Fibroblast of gingiva (primary cell): ENCODE measurements around the gene ELMO1.

Experiments
- DNase-seq: peaks from one replicate; pipeline ENCODE4 v3.0.0-alpha.2; 2011; ENCODE audit warnings: low read depth

The ELMO1 gene

GRCh38 chr7:37408291-37409228 is 40.1 kb downstream of the ELMO1 start:
- no peak for DNase-seq

GRCh38 chr7:37405603-37406122 is 43.0 kb downstream of the ELMO1 start:
- no peak for DNase-seq

- DNase-seq: no peak
Measured at GRCh38 chr7:37405128-37405527, 43.5 kb downstream of the ELMO1 start.

- no peak for DNase-seq
Measured at GRCh38 chr7:37399876-37400421, 48.7 kb downstream of the ELMO1 start.

- no peak for DNase-seq
Measured at GRCh38 chr7:37398403-37398802, 50.3 kb downstream of the ELMO1 start.

GRCh38 chr7:37395618-37396259 is 52.9 kb downstream of the ELMO1 start:
- DNase-seq: no peak

- no peak for DNase-seq
Measured at GRCh38 chr7:37394158-37394557, 54.5 kb downstream of the ELMO1 start.

- DNase-seq: no peak
Measured at GRCh38 chr7:37393476-37393875, 55.2 kb downstream of the ELMO1 start.

- no peak for DNase-seq
Measured at GRCh38 chr7:37392673-37393017, 56.0 kb downstream of the ELMO1 start.

- no peak for DNase-seq
Measured at GRCh38 chr7:37391791-37392672, 56.6 kb downstream of the ELMO1 start.

- DNase-seq: no peak
Measured at GRCh38 chr7:37390114-37390513, 58.5 kb downstream of the ELMO1 start.

GRCh38 chr7:37388811-37389210 is 59.9 kb downstream of the ELMO1 start:
- no peak for DNase-seq

- no peak for DNase-seq
Measured at GRCh38 chr7:37385787-37386186, 62.9 kb downstream of the ELMO1 start.

GRCh38 chr7:37382546-37383088 is 66.0 kb downstream of the ELMO1 start:
- DNase-seq: no peak

GRCh38 chr7:37380831-37381230 is 67.8 kb downstream of the ELMO1 start:
- no peak for DNase-seq

- DNase-seq: no peak
Measured at GRCh38 chr7:37379546-37380277, 69.0 kb downstream of the ELMO1 start.

GRCh38 chr7:37377231-37377630 is 71.4 kb downstream of the ELMO1 start:
- DNase-seq: no peak

- no peak for DNase-seq
Measured at GRCh38 chr7:37376386-37376785, 72.3 kb downstream of the ELMO1 start.

GRCh38 chr7:37372750-37373149 is 75.9 kb downstream of the ELMO1 start:
- DNase-seq: no peak

- DNase-seq: no peak
Measured at GRCh38 chr7:37371755-37372154, 76.9 kb downstream of the ELMO1 start.

GRCh38 chr7:37369906-37370305 is 78.8 kb downstream of the ELMO1 start:
- DNase-seq: no peak
